IMR-90 (cell line): ENCODE data around the gene NUP210L. TPM values are rescaled to one million over a fixed set of nuclear protein-coding genes. Genes with fewer than 3 reads are reported as not detected.

Source experiments
- FOS ChIP-seq: fragments of 150-350 bp; IDR thresholded peaks from 2 replicates; pipeline ENCODE4 v1.6.1; 2016; ENCODE audit warnings: low read depth, low read length
- MAFK ChIP-seq: IDR thresholded peaks from 2 replicates; pipeline ENCODE4 v1.6.1; 2012; ENCODE audit warnings: low read depth, low read length, improper control_type of control experiment
- MXI1 ChIP-seq: IDR thresholded peaks from 2 replicates; pipeline ENCODE4 v1.6.1; 2012; ENCODE audit warnings: low read depth, mild to moderate bottlenecking, low read length, moderate library complexity, borderline replicate concordance
- NFE2L2 ChIP-seq: fragments of 150-350 bp; IDR thresholded peaks from 2 replicates; pipeline ENCODE4 v1.6.1; 2016; ENCODE audit warnings: low read depth, mild to moderate bottlenecking, low read length
- POLR2A ChIP-seq: IDR thresholded peaks from 2 replicates; pipeline ENCODE4 v1.6.1; 2012; ENCODE audit warnings: mild to moderate bottlenecking, low read depth, low read length
- RFX5 ChIP-seq: IDR thresholded peaks from 2 replicates; pipeline ENCODE4 v1.8.0; 2012; ENCODE audit warnings: low read depth, mild to moderate bottlenecking, low read length, moderate library complexity
- polyA plus RNA-seq, 3 experiments: library from polyadenylated mRNA; depleted of rRNA; stranded (reverse); fragments of >200 nt; gene quantifications; 2 replicates each; pipeline ENCODE4 v1.2.3, GENCODE V29; 2012; ENCODE audit warnings: low replicate concordance in 1 of 3
- total RNA-seq: library from RNA; depleted of rRNA; stranded (reverse); fragments of >200 nt; gene quantifications from 2 replicates; pipeline ENCODE4 v1.2.3, GENCODE V29; 2012

The NUP210L gene
- total and polyA plus RNA-seq, 2 of the 4 experiments (the other 2 are of a cell fraction) = under 0.01 to 0.02 TPM

- TF ChIP-seq MAFK = no peak
- TF ChIP-seq RFX5 = no peak
- no peak for TF ChIP-seq NFE2L2
- TF ChIP-seq POLR2A = peak; percentile 66; the same call in 1 of the 2 replicates
- peak; percentile 61; the same call in 1 of the 2 replicates for TF ChIP-seq FOS
- TF ChIP-seq MXI1 = peak; percentile 90
Observed at GRCh38 chr1:153967107-153967999, 187.5 kb downstream of the NUP210L start, which contains the start of gene CREB3L4 (continued).
